ENCODE data around the gene SPATS2L. TPM values are rescaled to one million over a fixed set of nuclear protein-coding genes. Genes with fewer than 3 reads are reported as not detected.

The SPATS2L gene
- total and polyA plus RNA-seq, 5 donors from 2014 or later = 9.9 to 20.9 (median 19.2) TPM

DNA sequence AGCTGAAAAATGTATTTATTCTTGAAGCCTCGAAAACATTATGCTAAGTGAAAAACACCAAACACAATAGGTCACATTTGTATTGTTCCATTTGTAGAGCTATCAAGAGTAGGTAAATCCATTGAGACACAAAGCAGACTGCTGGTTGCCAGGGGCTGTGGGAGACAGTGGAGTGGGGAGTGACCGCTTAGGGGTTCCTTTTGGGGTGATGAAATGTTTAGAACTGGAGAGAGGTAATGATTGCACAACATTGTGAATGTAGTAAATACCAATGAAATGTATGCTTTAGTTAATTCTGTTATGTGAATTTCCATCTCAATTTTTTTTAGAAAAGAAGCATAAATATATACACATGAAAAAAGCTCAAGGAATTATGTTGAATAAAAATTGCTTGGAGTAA, 187.6 kb downstream of the SPATS2L start:
- Histone ChIP-seq H3K9me3 (ENCODE audit: control insufficient read depth in 2 of 2, low read length in 2 of 2) (no peaks in the 10 kb centered on the region), H3K4me1 (ENCODE audit: control insufficient read depth, insufficient read depth, low read length, poor library complexity, severe bottlenecking) (no peaks in the 10 kb centered on the region), H3K27me3 (ENCODE audit: control insufficient read depth, insufficient read depth, low read length) (no peaks in the 10 kb centered on the region), H3K4me3 (ENCODE audit: low read depth, low read length) (no peak overlapping the region), H3K27ac (ENCODE audit: insufficient read depth, low read length, poor library complexity, severe bottlenecking) (no peak overlapping the region), H3K36me3 (ENCODE audit: control insufficient read depth, insufficient read depth, low read length) (peaks cover 85% of the 10 kb centered on the region)
- no peaks in the 10 kb centered on the region for H3K27me3 Mint-ChIP-seq
- peaks cover 61% of the 10 kb centered on the region for H3K36me3 Mint-ChIP-seq
- peaks cover 0 to 15% (median under 1%) of the 10 kb centered on the region in 4 donors for H3K4me1 Mint-ChIP-seq
- no peak for DNase-seq
- H3K9me3 Mint-ChIP-seq = no peaks in the 10 kb centered on the region
- no peak overlapping the region for H3K4me3 Mint-ChIP-seq
- H3K27ac Mint-ChIP-seq = no peak overlapping the region
- no peak for ATAC-seq (ENCODE audit: low read depth in 2 of 2)

DNA sequence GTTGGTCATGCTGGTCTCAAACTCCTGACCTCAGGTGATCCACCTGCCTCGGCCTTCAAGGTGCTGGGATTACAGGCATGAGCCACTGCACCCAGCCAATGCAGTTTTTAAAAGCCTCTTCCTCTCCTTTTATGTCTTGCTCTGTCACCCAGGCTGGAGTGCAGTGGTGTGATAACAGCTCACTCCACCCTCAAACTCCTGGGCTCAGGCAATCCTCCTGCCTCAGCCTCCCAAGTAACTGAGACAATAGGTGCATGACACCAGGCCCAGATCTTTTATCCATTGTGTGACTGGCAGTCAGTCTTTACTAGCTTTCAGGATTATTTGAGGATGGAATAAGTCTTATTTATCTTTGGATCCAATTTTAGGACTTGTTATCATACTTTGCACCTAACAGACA, 190.2 kb downstream of the SPATS2L start:
- DNase-seq = no peak
- peak overlapping the region in 1 of 3 donors; percentile 71 for H3K27ac Mint-ChIP-seq
- H3K4me1 Mint-ChIP-seq = peaks cover 0 to 18% (median 3%) of the 10 kb centered on the region in 4 donors

DNA sequence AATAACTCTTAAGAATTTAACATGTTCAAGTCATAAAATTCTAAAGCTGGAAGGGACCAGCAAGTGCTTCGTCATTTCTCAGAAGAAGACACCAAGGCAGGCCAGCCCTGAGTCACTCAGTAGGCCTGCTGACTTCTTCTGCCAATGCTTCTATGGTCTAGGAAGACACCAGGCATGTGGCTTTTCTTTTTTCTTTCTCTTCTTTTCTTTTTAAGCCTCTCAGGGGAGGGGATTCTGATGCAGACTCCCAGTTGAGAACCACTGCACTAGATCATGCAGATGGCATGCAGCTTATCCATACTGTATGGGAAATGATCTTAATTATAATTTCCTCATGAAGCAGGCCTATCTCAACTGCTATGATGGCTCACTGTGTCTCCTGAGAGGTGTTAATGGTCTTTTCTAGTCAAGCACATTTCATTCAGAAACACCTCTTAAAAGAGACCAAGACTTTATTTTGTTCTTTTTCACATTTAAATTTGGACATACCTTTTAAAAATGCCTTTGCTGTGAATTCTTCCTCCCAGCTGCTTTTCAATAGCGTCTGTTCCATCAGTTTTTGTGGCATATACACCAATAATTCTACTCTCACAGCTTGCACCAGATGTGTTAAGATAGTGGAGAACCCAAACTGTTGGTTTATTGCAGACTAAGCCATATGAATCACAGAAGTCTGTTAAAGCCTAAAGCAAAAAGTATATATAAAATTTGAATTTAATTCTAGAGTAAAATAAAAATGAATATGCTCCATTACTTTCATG, 192.1 kb downstream of the SPATS2L start:
- Mint-ChIP-seq H3K27ac (no peak overlapping the region), H3K4me3 (no peak overlapping the region), H3K27me3 (no peaks in the 10 kb centered on the region), H3K9me3 (peaks cover 0 to 2% (median 0%) of the 10 kb centered on the region in 7 donors), H3K36me3 (peaks cover 38% of the 10 kb centered on the region), H3K4me1 (peaks cover 0 to 26% (median 7%) of the 10 kb centered on the region in 4 donors)
- ATAC-seq (ENCODE audit: low read depth in 2 of 2) (no peak), DNase-seq (no peak)
- H3K27ac ChIP-seq (ENCODE audit: insufficient read depth, low read length, poor library complexity, severe bottlenecking) = no peak overlapping the region
- H3K4me3 ChIP-seq (ENCODE audit: low read depth, low read length) = no peak overlapping the region
- H3K4me1 ChIP-seq (ENCODE audit: control insufficient read depth, insufficient read depth, low read length, poor library complexity, severe bottlenecking) = no peaks in the 10 kb centered on the region
- H3K9me3 ChIP-seq (ENCODE audit: control insufficient read depth in 2 of 2, low read length in 2 of 2) = no peaks in the 10 kb centered on the region
- H3K36me3 ChIP-seq (ENCODE audit: control insufficient read depth, insufficient read depth, low read length) = peaks cover 51% of the 10 kb centered on the region
- H3K27me3 ChIP-seq (ENCODE audit: control insufficient read depth, insufficient read depth, low read length) = no peaks in the 10 kb centered on the region

More for the DNA sequence above, 190.2 kb downstream of the SPATS2L start:
- no peak overlapping the region for H3K4me3 ChIP-seq (ENCODE audit: low read depth, low read length)
- H3K4me1 ChIP-seq (ENCODE audit: control insufficient read depth, insufficient read depth, low read length, poor library complexity, severe bottlenecking) = no peaks in the 10 kb centered on the region
- peaks cover 60% of the 10 kb centered on the region for H3K36me3 ChIP-seq (ENCODE audit: control insufficient read depth, insufficient read depth, low read length)
- Mint-ChIP-seq H3K9me3 (no peaks in the 10 kb centered on the region), H3K36me3 (peaks cover 44% of the 10 kb centered on the region), H3K4me3 (no peak overlapping the region), H3K27me3 (no peaks in the 10 kb centered on the region)
- no peaks in the 10 kb centered on the region for H3K27me3 ChIP-seq (ENCODE audit: control insufficient read depth, insufficient read depth, low read length)
- ATAC-seq (ENCODE audit: low read depth in 2 of 2) = no peak
- no peaks in the 10 kb centered on the region for H3K9me3 ChIP-seq (ENCODE audit: control insufficient read depth in 2 of 2, low read length in 2 of 2)
- H3K27ac ChIP-seq (ENCODE audit: insufficient read depth, low read length, poor library complexity, severe bottlenecking) = no peak overlapping the region

DNA sequence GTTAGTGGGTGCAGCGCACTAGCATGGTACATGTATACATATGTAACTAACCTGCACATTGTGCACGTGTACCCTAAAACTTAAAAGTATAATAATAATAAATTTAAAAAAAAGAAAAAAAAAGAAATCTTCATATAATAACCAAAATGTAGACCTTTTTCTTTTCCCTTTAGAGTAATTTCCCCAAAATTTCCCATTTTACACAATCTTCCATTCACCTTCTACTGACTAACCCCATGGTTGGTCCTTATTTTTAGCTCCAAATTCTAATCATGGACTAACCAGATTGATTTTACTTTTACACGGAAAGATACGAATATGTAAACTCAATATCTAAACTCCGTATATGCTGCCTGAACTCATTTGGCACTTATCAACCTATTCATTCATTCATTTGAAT, 195.7 kb downstream of the SPATS2L start:
- DNase-seq = no peak
- H3K27me3 Mint-ChIP-seq = no peaks in the 10 kb centered on the region
- H3K9me3 Mint-ChIP-seq = peaks cover 0 to 2% (median 0%) of the 10 kb centered on the region in 7 donors
- Histone ChIP-seq H3K9me3 (ENCODE audit: control insufficient read depth in 2 of 2, low read length in 2 of 2) (no peaks in the 10 kb centered on the region), H3K4me3 (ENCODE audit: low read depth, low read length) (no peak overlapping the region), H3K36me3 (ENCODE audit: control insufficient read depth, insufficient read depth, low read length) (peaks cover 37% of the 10 kb centered on the region), H3K4me1 (ENCODE audit: control insufficient read depth, insufficient read depth, low read length, poor library complexity, severe bottlenecking) (no peaks in the 10 kb centered on the region), H3K27ac (ENCODE audit: insufficient read depth, low read length, poor library complexity, severe bottlenecking) (no peak overlapping the region), H3K27me3 (ENCODE audit: control insufficient read depth, insufficient read depth, low read length) (no peaks in the 10 kb centered on the region)
- H3K4me1 Mint-ChIP-seq = peaks cover 12 to 32% (median 23%) of the 10 kb centered on the region in 4 donors
- H3K4me3 Mint-ChIP-seq = no peak overlapping the region
- no peak overlapping the region for H3K27ac Mint-ChIP-seq
- peaks cover 33% of the 10 kb centered on the region for H3K36me3 Mint-ChIP-seq
- no peak for ATAC-seq (ENCODE audit: low read depth in 2 of 2)

DNA sequence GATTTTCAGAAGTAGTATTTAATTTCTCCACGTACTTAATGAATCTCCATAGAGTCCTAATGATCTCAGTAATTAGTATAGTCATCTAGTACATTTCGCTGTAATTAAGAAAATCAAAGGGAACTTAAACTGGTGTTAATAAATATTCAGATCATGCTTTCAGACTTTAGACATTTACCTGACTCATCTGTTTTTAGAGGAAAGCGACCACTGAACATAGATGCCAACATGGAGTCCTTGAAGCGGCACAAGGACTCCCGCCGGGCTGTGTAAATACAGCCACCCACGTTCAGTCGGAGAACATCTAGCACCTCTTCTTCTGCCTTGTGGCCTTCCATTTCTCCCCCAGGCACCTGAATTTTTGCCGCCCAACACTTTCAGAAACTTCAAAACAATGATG, 200.2 kb downstream of the SPATS2L start:
- peak overlapping the region in 1 of 4 donors; percentile 40 for H3K4me3 Mint-ChIP-seq
- H3K4me1 Mint-ChIP-seq = peaks cover 29 to 54% (median 34%) of the 10 kb centered on the region in 4 donors
- no peaks in the 10 kb centered on the region for H3K27me3 Mint-ChIP-seq
- peaks cover 20% of the 10 kb centered on the region for H3K36me3 Mint-ChIP-seq
- peaks cover 19% of the 10 kb centered on the region for H3K36me3 ChIP-seq (ENCODE audit: control insufficient read depth, insufficient read depth, low read length)
- no peaks in the 10 kb centered on the region for H3K27me3 ChIP-seq (ENCODE audit: control insufficient read depth, insufficient read depth, low read length)
- ATAC-seq (ENCODE audit: low read depth in 2 of 2) (no peak), DNase-seq (no peak)
- H3K4me3 ChIP-seq (ENCODE audit: low read depth, low read length) = no peak overlapping the region
- peaks cover 0 to 2% (median 0%) of the 10 kb centered on the region in 7 donors for H3K9me3 Mint-ChIP-seq
- H3K9me3 ChIP-seq (ENCODE audit: control insufficient read depth in 2 of 2, low read length in 2 of 2) = no peaks in the 10 kb centered on the region
- H3K27ac ChIP-seq (ENCODE audit: insufficient read depth, low read length, poor library complexity, severe bottlenecking) = no peak overlapping the region
- peaks cover 17% of the 10 kb centered on the region for H3K4me1 ChIP-seq (ENCODE audit: control insufficient read depth, insufficient read depth, low read length, poor library complexity, severe bottlenecking)
- no peak overlapping the region for H3K27ac Mint-ChIP-seq

DNA sequence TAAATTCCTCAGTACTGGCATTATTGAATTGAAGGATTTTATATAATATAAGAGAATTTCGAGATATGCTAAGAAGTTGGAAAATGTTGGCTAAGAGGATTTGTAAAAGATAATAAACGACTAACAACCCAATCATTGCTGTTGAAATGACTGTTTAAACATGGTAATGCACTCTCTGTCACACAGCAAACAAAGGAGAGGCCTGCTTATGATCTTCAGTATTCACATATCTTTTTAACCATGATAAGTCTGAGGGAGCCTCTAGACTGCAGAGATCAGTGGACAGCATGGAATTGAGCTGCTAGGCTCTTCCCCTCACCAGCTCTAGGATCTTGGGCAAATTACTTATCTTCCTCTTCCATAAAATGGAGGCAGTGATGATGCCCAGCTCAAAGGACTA, 200.7 kb downstream of the SPATS2L start:
- Mint-ChIP-seq H3K4me1 (peaks cover 29 to 54% (median 34%) of the 10 kb centered on the region in 4 donors), H3K27ac (no peak overlapping the region), H3K4me3 (peak overlapping the region in 2 of 4 donors; percentile 27 to 40), H3K36me3 (peaks cover 19% of the 10 kb centered on the region), H3K9me3 (peaks cover 0 to 2% (median 0%) of the 10 kb centered on the region in 7 donors), H3K27me3 (no peaks in the 10 kb centered on the region)
- H3K27me3 ChIP-seq (ENCODE audit: control insufficient read depth, insufficient read depth, low read length) = peaks cover under 1% of the 10 kb centered on the region
- H3K4me3 ChIP-seq (ENCODE audit: low read depth, low read length) = no peak overlapping the region
- no peak for DNase-seq
- peaks cover 17% of the 10 kb centered on the region for H3K4me1 ChIP-seq (ENCODE audit: control insufficient read depth, insufficient read depth, low read length, poor library complexity, severe bottlenecking)
- H3K9me3 ChIP-seq (ENCODE audit: control insufficient read depth in 2 of 2, low read length in 2 of 2) = no peaks in the 10 kb centered on the region
- no peak overlapping the region for H3K27ac ChIP-seq (ENCODE audit: insufficient read depth, low read length, poor library complexity, severe bottlenecking)
- ATAC-seq (ENCODE audit: low read depth in 2 of 2) = no peak
- H3K36me3 ChIP-seq (ENCODE audit: control insufficient read depth, insufficient read depth, low read length) = peaks cover 19% of the 10 kb centered on the region

DNA sequence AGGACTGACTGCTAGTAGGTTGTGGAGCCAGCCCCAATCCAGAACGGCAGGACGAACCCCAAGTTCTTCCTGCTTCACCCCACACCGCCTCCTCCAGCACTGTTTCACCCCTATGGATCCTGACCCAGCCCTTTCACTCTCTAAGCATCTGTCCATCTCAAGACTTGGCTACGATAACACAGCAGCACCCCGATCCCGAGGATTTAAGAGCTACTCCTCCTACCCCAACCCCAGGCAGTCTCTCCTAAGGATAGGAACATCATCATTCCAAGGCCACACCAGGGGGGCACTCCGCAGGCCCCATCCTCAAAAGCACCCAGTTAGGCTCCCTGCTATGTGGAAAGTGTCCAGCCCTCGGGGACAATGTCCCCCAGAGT, 202.7 kb downstream of the SPATS2L start:
- ATAC-seq (ENCODE audit: low read depth in 2 of 2) = no peak
- peak in 1 of 3 donors; percentile 25 for DNase-seq
- Histone ChIP-seq H3K27ac (ENCODE audit: insufficient read depth, low read length, poor library complexity, severe bottlenecking) (peak overlapping the region; percentile 75), H3K36me3 (ENCODE audit: control insufficient read depth, insufficient read depth, low read length) (peaks cover 10% of the 10 kb centered on the region), H3K27me3 (ENCODE audit: control insufficient read depth, insufficient read depth, low read length) (peaks cover 5% of the 10 kb centered on the region), H3K4me3 (ENCODE audit: low read depth, low read length) (peak overlapping the region; percentile 77), H3K4me1 (ENCODE audit: control insufficient read depth, insufficient read depth, low read length, poor library complexity, severe bottlenecking) (peaks cover 17% of the 10 kb centered on the region), H3K9me3 (ENCODE audit: control insufficient read depth in 2 of 2, low read length in 2 of 2) (no peaks in the 10 kb centered on the region)
- peaks cover 25 to 48% (median 31%) of the 10 kb centered on the region in 4 donors for H3K4me1 Mint-ChIP-seq
- peak overlapping the region; percentile 95 to 98 (median 96) for H3K27ac Mint-ChIP-seq
- H3K4me3 Mint-ChIP-seq = peak overlapping the region; percentile 93 to 98 (median 96)
- peaks cover 7% of the 10 kb centered on the region for H3K36me3 Mint-ChIP-seq
- H3K9me3 Mint-ChIP-seq = peaks cover 0 to 1% (median 0%) of the 10 kb centered on the region in 7 donors
- no peaks in the 10 kb centered on the region for H3K27me3 Mint-ChIP-seq
